Measurements from ENCODE around the gene LEF1. TPM values are rescaled to one million over a fixed set of nuclear protein-coding genes. Genes with fewer than 3 reads are reported as not detected.
A peak's percentile ranks its signal among the peaks of the same experiment; 100 is the strongest.
"Not testable (repeated sequence)": the region's sequence is repeated elsewhere in the genome, so short reads cannot be mapped to it uniquely, and the experiment has no call there.

Gene LEF1
- total RNA-seq, 1 donor from 2014 or later, result 4.3 TPM

- H3K9me3 ChIP-seq, result no peaks in the 10 kb centered on the region
- no peak overlapping the region for H3K27ac ChIP-seq
- H3K36me3 ChIP-seq, result peaks cover 7% of the 10 kb centered on the region
- H3K4me1 ChIP-seq, result no peaks in the 10 kb centered on the region
- DNase-seq, result no peak
- intact Hi-C loops (cut with DNase I), result no loop called here
- H3K27me3 ChIP-seq (ENCODE audit: low read depth), result no peaks in the 10 kb centered on the region
- H3K4me3 ChIP-seq, result no peak overlapping the region
- TF ChIP-seq, protein P1, sequence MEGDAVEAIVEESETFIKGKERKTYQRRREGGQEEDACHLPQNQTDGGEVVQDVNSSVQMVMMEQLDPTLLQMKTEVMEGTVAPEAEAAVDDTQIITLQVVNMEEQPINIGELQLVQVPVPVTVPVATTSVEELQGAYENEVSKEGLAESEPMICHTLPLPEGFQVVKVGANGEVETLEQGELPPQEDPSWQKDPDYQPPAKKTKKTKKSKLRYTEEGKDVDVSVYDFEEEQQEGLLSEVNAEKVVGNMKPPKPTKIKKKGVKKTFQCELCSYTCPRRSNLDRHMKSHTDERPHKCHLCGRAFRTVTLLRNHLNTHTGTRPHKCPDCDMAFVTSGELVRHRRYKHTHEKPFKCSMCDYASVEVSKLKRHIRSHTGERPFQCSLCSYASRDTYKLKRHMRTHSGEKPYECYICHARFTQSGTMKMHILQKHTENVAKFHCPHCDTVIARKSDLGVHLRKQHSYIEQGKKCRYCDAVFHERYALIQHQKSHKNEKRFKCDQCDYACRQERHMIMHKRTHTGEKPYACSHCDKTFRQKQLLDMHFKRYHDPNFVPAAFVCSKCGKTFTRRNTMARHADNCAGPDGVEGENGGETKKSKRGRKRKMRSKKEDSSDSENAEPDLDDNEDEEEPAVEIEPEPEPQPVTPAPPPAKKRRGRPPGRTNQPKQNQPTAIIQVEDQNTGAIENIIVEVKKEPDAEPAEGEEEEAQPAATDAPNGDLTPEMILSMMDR (IDR thresholded peaks at IDR 0.05), result no peak
- no peak for ATAC-seq
These were observed 117.4 kb downstream of the LEF1 start for GRCh38 chr4:108051343-108051742.

DNA sequence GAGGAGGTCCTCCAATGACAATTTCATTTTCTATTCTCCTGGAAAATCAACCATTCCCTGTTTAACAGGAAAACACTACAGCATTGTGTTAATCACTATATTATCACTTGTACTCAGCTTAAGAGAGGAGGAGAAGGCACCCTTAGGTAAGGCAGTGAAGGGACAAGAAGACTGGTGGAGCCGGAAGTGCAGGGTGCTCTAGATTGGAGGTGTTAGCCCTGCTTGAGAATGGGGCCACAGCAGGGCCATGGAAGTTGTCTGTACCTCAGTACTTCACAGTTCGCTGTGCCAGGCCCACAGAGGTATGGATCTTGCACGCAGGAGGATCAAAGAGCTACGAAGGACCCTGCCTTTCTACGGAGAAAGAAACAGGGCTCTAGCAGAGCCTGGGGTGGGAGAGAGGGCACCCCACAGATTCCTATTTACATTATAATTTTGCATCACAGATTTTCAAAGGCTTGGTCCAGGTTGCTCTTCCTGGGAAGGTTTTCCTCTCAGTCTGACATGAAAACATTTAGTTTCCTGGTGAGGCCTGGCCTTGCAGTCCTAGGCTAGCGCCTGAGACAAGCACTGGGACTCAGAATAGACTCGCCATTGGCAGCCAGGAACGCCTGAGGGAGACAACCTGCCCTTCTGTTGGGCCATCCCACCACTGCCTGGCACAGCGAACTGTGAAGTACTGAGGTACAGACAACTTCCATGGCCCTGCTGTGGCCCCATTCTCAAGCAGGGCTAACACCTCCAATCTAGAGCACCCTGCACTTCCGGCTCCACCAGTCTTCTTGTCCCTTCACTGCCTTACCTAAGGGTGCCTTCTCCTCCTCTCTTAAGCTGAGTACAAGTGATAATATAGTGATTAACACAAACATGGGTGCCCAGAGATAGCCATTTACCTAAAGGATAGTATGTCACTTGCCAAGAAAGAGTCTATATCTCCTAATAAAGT lies 118.3 kb downstream of the LEF1 start:
- H3K27me3 ChIP-seq (ENCODE audit: low read depth); DNase-seq; H3K4me1 ChIP-seq; H3K9me3 ChIP-seq; H3K27ac ChIP-seq; H3K36me3 ChIP-seq; intact Hi-C loops (cut with DNase I); H3K4me3 ChIP-seq; ATAC-seq: not testable (repeated sequence)

DNA sequence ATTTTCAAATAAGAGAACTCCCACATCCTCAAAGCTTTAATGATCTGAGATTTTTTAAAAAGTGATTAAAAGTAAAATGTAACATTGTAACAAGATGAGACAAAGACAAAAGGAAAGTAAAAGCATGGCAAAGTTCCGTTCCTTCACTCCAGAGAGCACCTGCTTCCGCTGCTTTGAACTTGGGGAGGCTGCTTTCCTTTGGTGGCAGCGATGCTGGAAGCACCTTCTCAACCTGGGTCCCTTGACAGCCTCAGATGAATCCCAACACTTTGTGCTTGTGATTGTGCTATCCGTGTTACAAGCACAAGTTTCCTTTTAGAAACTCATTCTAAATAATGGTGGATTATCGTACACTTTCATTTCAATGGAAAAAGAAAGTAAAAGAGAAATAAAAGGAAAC lies 119.3 kb downstream of the LEF1 start:
- TF ChIP-seq, protein P1 (IDR thresholded peaks at IDR 0.05), result no peak
- Histone ChIP-seq H3K4me1 (peaks cover 9% of the 10 kb centered on the region), H3K4me3 (peak overlapping the region; percentile 13), H3K9me3 (no peaks in the 10 kb centered on the region), H3K36me3 (peaks cover 7% of the 10 kb centered on the region), H3K27ac (no peak overlapping the region), H3K27me3 (ENCODE audit: low read depth) (no peaks in the 10 kb centered on the region)
- intact Hi-C loops (cut with DNase I), result no loop called here
- ATAC-seq, result no peak
- no peak for DNase-seq

- no peak overlapping the region for H3K27ac ChIP-seq
- no peaks in the 10 kb centered on the region for H3K27me3 ChIP-seq (ENCODE audit: low read depth)
- H3K4me3 ChIP-seq, result peak overlapping the region; percentile 13
- peaks cover 7% of the 10 kb centered on the region for H3K36me3 ChIP-seq
- intact Hi-C loops (cut with DNase I), result no loop called here
- DNase-seq (no peak), ATAC-seq (no peak)
- no peaks in the 10 kb centered on the region for H3K9me3 ChIP-seq
- peaks cover 9% of the 10 kb centered on the region for H3K4me1 ChIP-seq
- TF ChIP-seq, protein P1 (IDR thresholded peaks at IDR 0.05), result no peak
These were observed 119.7 kb downstream of the LEF1 start for GRCh38 chr4:108048997-108049396.

DNA sequence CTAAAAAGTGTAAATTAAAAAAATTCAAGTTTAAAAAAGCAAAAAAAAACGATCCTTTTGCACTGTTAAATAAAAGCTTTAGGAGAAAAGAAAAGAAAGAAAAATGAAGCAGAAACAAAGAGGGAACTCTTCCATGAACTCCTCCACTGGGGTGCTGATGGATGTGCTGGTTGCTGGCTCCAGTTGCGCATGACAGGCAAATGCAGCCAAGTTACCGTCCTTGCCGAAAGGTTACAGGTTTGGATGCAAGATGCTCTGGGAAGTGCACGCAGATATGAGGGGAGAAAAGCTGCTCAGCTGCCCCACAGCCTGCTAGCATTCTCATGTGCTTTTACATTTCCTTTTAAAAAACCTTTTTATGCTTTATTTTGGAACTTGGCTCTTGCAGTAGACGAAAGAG lies 120.6 kb downstream of the LEF1 start:
- ATAC-seq (no peak), DNase-seq (no peak)
- H3K9me3 ChIP-seq, result no peaks in the 10 kb centered on the region
- intact Hi-C loops (cut with DNase I), result no loop called here
- no peak overlapping the region for H3K27ac ChIP-seq
- peaks cover 9% of the 10 kb centered on the region for H3K4me1 ChIP-seq
- TF ChIP-seq, protein P1 (IDR thresholded peaks at IDR 0.05), result no peak
- H3K27me3 ChIP-seq (ENCODE audit: low read depth), result no peaks in the 10 kb centered on the region
- H3K4me3 ChIP-seq, result no peak overlapping the region
- H3K36me3 ChIP-seq, result peaks cover 7% of the 10 kb centered on the region

- H3K4me1 ChIP-seq, result peaks cover 9% of the 10 kb centered on the region
- intact Hi-C loops (cut with DNase I), result no loop called here
- H3K27ac ChIP-seq, result no peak overlapping the region
- TF ChIP-seq, protein P1 (IDR thresholded peaks at IDR 0.05), result no peak
- H3K9me3 ChIP-seq, result no peaks in the 10 kb centered on the region
- peaks cover 7% of the 10 kb centered on the region for H3K36me3 ChIP-seq
- peak; percentile 59 to 66 for ATAC-seq
- H3K27me3 ChIP-seq (ENCODE audit: low read depth), result no peaks in the 10 kb centered on the region
- no peak overlapping the region for H3K4me3 ChIP-seq
- DNase-seq, result no peak
These were observed 121.5 kb downstream of the LEF1 start for GRCh38 chr4:108047199-108047598.
